Activated B cell treated with CpG ODN at 0.5 μM for 24 hours (primary cell): ENCODE measurements around the gene UBE2E1. TPM values are rescaled to one million over a fixed set of nuclear protein-coding genes. Genes with fewer than 3 reads are reported as not detected.
A peak's percentile ranks its signal among the peaks of the same experiment; 100 is the strongest.

ENCODE experiments used
- ATAC-seq: fragments of 200-7000 bp; cut with Tn5 transposase; one replicate; pipeline ENCODE4 v1.10.0; 2021; ENCODE audit warnings: low read depth, mild to moderate bottlenecking, moderate library complexity
- CTCF ChIA-PET: fragments of 350-600 bp; sonication (Branson Sonifier 250); formaldehyde crosslinking; loops from one replicate; lab custom pipeline; 2021; ENCODE audit warnings: antibody characterized with exemption; lab: Charles Lee
- POLR2A ChIA-PET: fragments of 350-600 bp; sonication (Branson Sonifier 250); formaldehyde crosslinking; loops from one replicate; lab custom pipeline; 2021; ENCODE audit warnings: antibody characterized with exemption; lab: Charles Lee
- DNase-seq: peaks from one replicate; pipeline ENCODE4 v3.0.0; 2022
- H3K27ac Mint-ChIP-seq: one replicate; pipeline ENCODE4 v1.8.0; 2020; ENCODE audit warnings: mixed read lengths
- H3K27me3 Mint-ChIP-seq: one replicate; pipeline ENCODE4 v1.8.0; 2021; ENCODE audit warnings: mixed read lengths
- H3K36me3 Mint-ChIP-seq: one replicate; pipeline ENCODE4 v1.8.0; 2021; ENCODE audit warnings: low read depth, mixed read lengths
- H3K4me1 Mint-ChIP-seq: one replicate; pipeline ENCODE4 v1.8.0; 2021; ENCODE audit warnings: mixed read lengths
- H3K4me3 Mint-ChIP-seq: one replicate; pipeline ENCODE4 v1.8.0; 2020; ENCODE audit warnings: mild to moderate bottlenecking, mixed read lengths
- H3K9me3 Mint-ChIP-seq: one replicate; pipeline ENCODE4 v1.8.0; 2020; ENCODE audit warnings: mixed read lengths
- CTCF ChIP-seq: fragments of 200-600 bp; IDR thresholded peaks from one replicate; pipeline ENCODE4 v1.8.0; 2022; ENCODE audit warnings: antibody characterized with exemption, mild to moderate bottlenecking
- intact Hi-C: fragments of 100-400 bp; cut with micrococcal nuclease; formaldehyde crosslinking; loops from one replicate; pipeline ENCODE4 v1.15.1; 2024
- total RNA-seq: library from RNA; stranded (reverse); gene quantifications from 2 replicates; pipeline ENCODE4 v1.2.3, GENCODE V29; 2022

Gene UBE2E1
- total RNA-seq, 1 donor from 2014 or later, result 85.2 TPM

- DNase-seq, result no peak
- ChIA-PET POLR2A (interaction anchor here (0.6 to 1.4 kb wide), 4 partner anchors 10 to 120 kb away, joined by 3 to 7 read pairs (median 3); no protein-coding TSS in a partner anchor), CTCF (interaction anchor here (1.7 kb wide), 1 partner anchor 19 kb away, joined by 6 read pairs; no protein-coding TSS in a partner anchor)
- TF ChIP-seq CTCF, result no peak
- no peak for ATAC-seq
- Mint-ChIP-seq H3K4me3 (no peak overlapping the region), H3K36me3 (peaks cover 2% of the 10 kb centered on the region), H3K4me1 (peaks cover 85% of the 10 kb centered on the region), H3K27ac (peak overlapping the region; percentile 18), H3K27me3 (no peaks in the 10 kb centered on the region), H3K9me3 (no peaks in the 10 kb centered on the region)
- intact Hi-C loops, result loop anchor here (1.0 to 10.0 kb wide), 2 partner anchors 8 to 668 kb away; partner anchors contain the start of gene THRB
Measured at GRCh38 chr3:23826382-23827064, 20.8 kb downstream of the UBE2E1 start.

- peak; percentile 75 for ATAC-seq
- ChIA-PET POLR2A (interaction anchor here (0.6 to 4.1 kb wide), 7 partner anchors 8 to 705 kb away, joined by 3 to 23 read pairs (median 3); partner anchors contain the start of genes NKIRAS1 and RPL15), CTCF (interaction anchor here (1.2 to 1.5 kb wide), 2 partner anchors 17 to 59 kb away, joined by 4 to 7 read pairs; no protein-coding TSS in a partner anchor)
- H3K4me1 Mint-ChIP-seq, result peaks cover 80% of the 10 kb centered on the region
- no peak for TF ChIP-seq CTCF
- peak overlapping the region; percentile 75 for H3K27ac Mint-ChIP-seq
- H3K4me3 Mint-ChIP-seq, result peak overlapping the region; percentile 73
- no peak for DNase-seq
- no peaks in the 10 kb centered on the region for H3K27me3 Mint-ChIP-seq
- peaks cover 2% of the 10 kb centered on the region for H3K36me3 Mint-ChIP-seq
- no peaks in the 10 kb centered on the region for H3K9me3 Mint-ChIP-seq
- intact Hi-C loops, result loop anchor here (1.0 to 10.0 kb wide), 4 partner anchors 8 to 665 kb away; partner anchors contain the start of gene THRB
Measured at GRCh38 chr3:23829242-23829934, 23.6 kb downstream of the UBE2E1 start.

GRCh38 chr3:23830869-23831484, 25.2 kb downstream of the UBE2E1 start:
- Mint-ChIP-seq H3K4me3 (peak overlapping the region; percentile 51), H3K27ac (peak overlapping the region; percentile 68), H3K9me3 (no peaks in the 10 kb centered on the region), H3K27me3 (no peaks in the 10 kb centered on the region), H3K4me1 (peaks cover 78% of the 10 kb centered on the region), H3K36me3 (peaks cover 2% of the 10 kb centered on the region)
- POLR2A ChIA-PET, result interaction anchor here (0.9 to 4.1 kb wide), 6 partner anchors 17 to 115 kb away, joined by 3 to 23 read pairs (median 5); partner anchors contain the start of genes NKIRAS1 and RPL15
- intact Hi-C loops, result loop anchor here (5.0 to 10.0 kb wide), 3 partner anchors 116 to 406 kb away; partner anchors contain the start of gene NR1D2
- TF ChIP-seq CTCF, result no peak
- CTCF ChIA-PET, result interaction anchor here (0.7 to 1.1 kb wide), 2 partner anchors 46 to 58 kb away, joined by 3 read pairs; no protein-coding TSS in a partner anchor
- ATAC-seq (peak; percentile 66), DNase-seq (no peak)

GRCh38 chr3:23831517-23832394, 26.0 kb downstream of the UBE2E1 start:
- no peak for TF ChIP-seq CTCF
- H3K36me3 Mint-ChIP-seq, result peaks cover 2% of the 10 kb centered on the region
- H3K4me3 Mint-ChIP-seq, result no peak overlapping the region
- POLR2A ChIA-PET, result interaction anchor here (0.9 to 4.1 kb wide), 6 partner anchors 21 to 115 kb away, joined by 3 to 23 read pairs (median 5); partner anchors contain the start of genes NKIRAS1 and RPL15
- CTCF ChIA-PET, result interaction anchor here (0.7 to 1.1 kb wide), 2 partner anchors 45 to 57 kb away, joined by 3 read pairs; no protein-coding TSS in a partner anchor
- no peak for DNase-seq
- intact Hi-C loops, result loop anchor here (5.0 to 10.0 kb wide), 3 partner anchors 116 to 406 kb away; partner anchors contain the start of gene NR1D2
- H3K9me3 Mint-ChIP-seq, result no peaks in the 10 kb centered on the region
- H3K27me3 Mint-ChIP-seq, result no peaks in the 10 kb centered on the region
- ATAC-seq, result no peak
- peaks cover 76% of the 10 kb centered on the region for H3K4me1 Mint-ChIP-seq
- peak overlapping the region; percentile 41 for H3K27ac Mint-ChIP-seq
